Lung (tissue), 12 donors: ENCODE data around the gene ALG9. TPM values are rescaled to one million over a fixed set of nuclear protein-coding genes. Genes with fewer than 3 reads are reported as not detected.
A peak's percentile ranks its signal among the peaks of the same experiment; 100 is the strongest.

Source experiments
- ATAC-seq: fragments of 200-7000 bp; cut with Tn5 transposase; one replicate; pipeline ENCODE4 v1.9.1; 2020; ENCODE audit warnings: moderate number of reproducible peaks; ENCODE audit not compliant: insufficient read depth, low FRiP score
- DNase-seq, 3 donors: peaks; one replicate each; pipeline ENCODE4 v3.0.0-alpha.2; 2013 to 2017
- H3K27ac ChIP-seq, 2 donors: one replicate each; pipeline ENCODE4 v1.5.1; 2013; ENCODE audit warnings: mild to moderate bottlenecking in 2 of 2, moderate library complexity in 2 of 2, control low read depth in 1 of 2, inconsistent platforms in 1 of 2, low read depth in 1 of 2, low read length in 1 of 2
- H3K27me3 ChIP-seq, 3 donors: one replicate each; pipeline ENCODE4 v1.5.1; 2013; ENCODE audit warnings: low read length in 2 of 3; ENCODE audit not compliant: control insufficient read depth in 3 of 3, insufficient read depth in 3 of 3
- H3K36me3 ChIP-seq, 4 donors: one replicate each; pipeline ENCODE4 v1.5.1; 2013; ENCODE audit warnings: low read length in 4 of 4, mild to moderate bottlenecking in 1 of 4, moderate library complexity in 1 of 4; ENCODE audit not compliant: control insufficient read depth in 4 of 4, insufficient read depth in 4 of 4
- H3K4me1 ChIP-seq, 5 donors: one replicate each; pipeline ENCODE4 v1.5.1; 2013; ENCODE audit warnings: low read length in 5 of 5, mild to moderate bottlenecking in 2 of 5, moderate library complexity in 1 of 5; ENCODE audit not compliant: control insufficient read depth in 5 of 5, insufficient read depth in 5 of 5
- H3K4me3 ChIP-seq: one replicate; pipeline ENCODE4 v1.5.1; 2013; ENCODE audit warnings: mild to moderate bottlenecking, control low read depth, moderate library complexity
- H3K9ac ChIP-seq, 2 donors: one replicate each; pipeline ENCODE4 v1.5.1; 2013; ENCODE audit warnings: low read length in 2 of 2, control low read depth in 1 of 2; ENCODE audit not compliant: insufficient read depth in 1 of 2
- H3K9me3 ChIP-seq, 4 donors: one replicate each; pipeline ENCODE4 v1.5.1; 2013; ENCODE audit warnings: low read length in 3 of 4, mild to moderate bottlenecking in 1 of 4, moderate library complexity in 1 of 4; ENCODE audit not compliant: control insufficient read depth in 4 of 4, insufficient read depth in 3 of 4
- CTCF ChIP-seq: IDR thresholded peaks from 2 replicates; pipeline ENCODE4 v1.5.1; 2012; ENCODE audit warnings: mild to moderate bottlenecking; ENCODE audit errors: control extremely low read depth, extremely low read depth
- WGBS, 2 donors: extraction: QIAGEN DNeasy Blood & Tissue Kit; methylation state at CpG; one replicate each; pipeline ENCODE4 v1.1.7; 2013; 5-methylcytosine and 5-hydroxymethylcytosine counted together
- polyA plus RNA-seq, 2 donors: library from polyadenylated mRNA; stranded (reverse); fragments of 200-250 nt; gene quantifications; one replicate each; pipeline ENCODE4 v1.2.1, GENCODE V29; 2013
- total RNA-seq, 2 donors: library from RNA; depleted of rRNA in 1 of 2; stranded (reverse); fragments of >200 nt in 1 of 2; gene quantifications; one replicate each; pipeline ENCODE4 v1.2.1, GENCODE V29; 2014 to 2021
- donor health status: control.
- donor health status: control.
- donor health status: Bipolar disorder and iron deficiency.
- donor health status: healthy.
- donor health status: DM: yes; HTN: yes; CAD: no.

ALG9 gene
- total and polyA plus RNA-seq, 4 donors, result 11.4 to 43.4 (median 25.9) TPM

- peaks cover 3 to 26% (median 19%) of the 10 kb centered on the region in 4 donors for H3K36me3 ChIP-seq
- H3K4me1 ChIP-seq, result peaks cover 2 to 29% (median 17%) of the 10 kb centered on the region in 5 donors
- H3K27ac ChIP-seq, result peak within 1 kb of the TSS; percentile 83 to 95
- no peak for TF ChIP-seq CTCF
- peak within 1 kb of the TSS; percentile 81 to 98 for H3K9ac ChIP-seq
- no peaks in the 10 kb centered on the region for H3K9me3 ChIP-seq
- DNase-seq, result peak; percentile 86 to 93 (median 90)
- 0 to 1% methylated on average over 52 to 61 of the region's 61 CpGs for WGBS, 2 donors
- peak within 1 kb of the TSS; percentile 90 for H3K4me3 ChIP-seq
- peak; percentile 96 for ATAC-seq
- no peaks in the 10 kb centered on the region for H3K27me3 ChIP-seq
These were observed 105.2 kb downstream of the ALG9 start, which contains the start of gene PPP2R1B for GRCh38 chr11:111765984-111766833. Gene PPP2R1B (minus strand): TSS chr11:111766389. CDS start chr11:111766361, 28 bp downstream.

DNA sequence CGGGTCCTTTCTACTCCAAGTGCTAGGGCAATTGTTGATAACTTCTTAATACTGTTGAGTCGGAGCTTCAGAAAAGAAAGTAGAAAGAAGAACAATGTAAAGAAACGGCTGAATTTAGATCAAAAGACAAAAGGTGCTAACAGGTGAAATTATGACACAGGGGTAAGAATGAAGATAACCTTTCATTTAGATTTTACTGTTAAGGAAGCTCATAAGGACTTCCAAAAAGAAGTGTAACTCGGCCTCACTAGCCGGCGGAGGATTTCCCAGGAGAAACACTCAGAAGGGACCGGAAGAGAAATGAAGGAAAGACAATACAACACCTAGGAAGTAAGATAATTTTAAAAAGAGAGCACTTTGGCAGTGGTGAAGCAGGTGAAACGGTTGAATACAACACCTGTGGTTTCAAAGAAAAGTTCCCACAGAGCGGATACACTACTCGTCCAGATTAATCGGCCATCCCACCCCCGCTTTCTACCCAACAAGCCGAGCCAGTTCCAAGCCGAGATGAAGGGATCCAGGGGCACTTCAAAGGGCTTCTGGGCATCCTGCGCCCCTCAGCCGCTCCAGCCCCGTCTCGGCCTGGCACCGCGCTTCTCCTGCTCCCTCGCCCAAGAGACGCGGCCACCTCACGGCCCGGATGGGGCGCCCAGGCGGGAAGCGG lies 105.9 kb downstream of the ALG9 start:
- Histone ChIP-seq H3K27me3 (no peaks in the 10 kb centered on the region), H3K4me3 (peak overlapping the region; percentile 90), H3K36me3 (peaks cover 6 to 31% (median 24%) of the 10 kb centered on the region in 4 donors), H3K4me1 (peaks cover 2 to 30% (median 17%) of the 10 kb centered on the region in 5 donors), H3K27ac (peak overlapping the region; percentile 26 to 84), H3K9me3 (no peaks in the 10 kb centered on the region), H3K9ac (peak overlapping the region; percentile 75 to 86)
- WGBS, 2 donors, result 1 to 2% methylated on average over 28 of the region's 28 CpGs
- ATAC-seq, result peak; percentile 12
- DNase-seq, result peak in 2 of 3 donors; percentile 23 to 47
- TF ChIP-seq CTCF, result no peak

GRCh38 chr11:111764621-111765020 lies 106.8 kb downstream of the ALG9 start:
- H3K27me3 ChIP-seq, result no peaks in the 10 kb centered on the region
- H3K36me3 ChIP-seq, result peaks cover 8 to 40% (median 31%) of the 10 kb centered on the region in 4 donors
- 53 to 80% methylated on average over 1 of the region's 1 CpG for WGBS, 2 donors
- H3K27ac ChIP-seq, result no peak overlapping the region
- peak overlapping the region; percentile 16 for H3K4me3 ChIP-seq
- TF ChIP-seq CTCF, result no peak
- peaks cover 2 to 30% (median 17%) of the 10 kb centered on the region in 5 donors for H3K4me1 ChIP-seq
- no peaks in the 10 kb centered on the region for H3K9me3 ChIP-seq
- H3K9ac ChIP-seq, result peak overlapping the region in 1 of 2 donors; percentile 86
- ATAC-seq, result no peak
- peak in 2 of 3 donors; percentile 16 to 50 for DNase-seq
